ENCODE data around the gene SERGEF.
A peak's percentile ranks its signal among the peaks of the same experiment; 100 is the strongest.
"Not testable (repeated sequence)": the region's sequence is repeated elsewhere in the genome, so short reads cannot be mapped to it uniquely, and the experiment has no call there.

SERGEF gene

GRCh38 chr11:18012122-18012905 lies 533 bp downstream of the SERGEF start:
- no peak for TF ChIP-seq SUZ12 (IDR thresholded peaks at IDR 0.05; ENCODE audit: extremely low read depth, insufficient read depth, insufficient read length)
- peak overlapping the region; percentile 74 for H3K4me3 ChIP-seq (ENCODE audit: insufficient read length, low read depth)
- H3K27me3 ChIP-seq (ENCODE audit: insufficient read depth, insufficient read length), result peaks cover 33% of the 10 kb centered on the region
- DNase-seq (ENCODE audit: low read depth, low spot score), result no peak
- peaks cover 2% of the 10 kb centered on the region for H3K4me1 ChIP-seq (ENCODE audit: insufficient read depth, insufficient read length)
- H3K9me3 ChIP-seq (ENCODE audit: insufficient read depth, low read length), result no peaks in the 10 kb centered on the region
- H3K9ac ChIP-seq (ENCODE audit: insufficient read length, low read depth), result peak overlapping the region; percentile 72
- H3K36me3 ChIP-seq (ENCODE audit: insufficient read depth, insufficient read length, low read length), result peaks cover under 1% of the 10 kb centered on the region

DNA sequence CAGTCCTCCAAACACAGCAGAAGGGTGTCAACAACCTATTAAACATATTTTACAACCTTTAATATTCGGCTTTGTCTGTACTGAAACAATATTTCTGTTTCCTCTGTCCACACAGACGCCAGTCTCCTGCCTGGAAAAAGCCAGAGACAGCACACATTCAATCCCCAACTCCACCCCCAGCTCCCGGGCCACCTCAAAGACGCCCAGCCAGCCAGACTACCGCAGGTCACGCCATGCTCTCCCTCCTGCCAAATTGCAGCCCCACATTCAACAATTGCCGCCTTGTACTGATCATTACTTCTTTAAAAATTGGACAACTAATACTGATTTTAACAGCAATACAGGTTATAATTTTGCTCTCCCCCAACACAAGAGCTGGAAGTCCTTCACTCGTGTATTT lies 1.2 kb downstream of the SERGEF start:
- H3K27me3 ChIP-seq (ENCODE audit: insufficient read depth, insufficient read length), result peaks cover 33% of the 10 kb centered on the region
- no peaks in the 10 kb centered on the region for H3K9me3 ChIP-seq (ENCODE audit: insufficient read depth, low read length)
- peaks cover 2% of the 10 kb centered on the region for H3K36me3 ChIP-seq (ENCODE audit: insufficient read depth, insufficient read length, low read length)
- H3K9ac ChIP-seq (ENCODE audit: insufficient read length, low read depth), result no peak overlapping the region
- peak overlapping the region; percentile 74 for H3K4me3 ChIP-seq (ENCODE audit: insufficient read length, low read depth)
- peaks cover 2% of the 10 kb centered on the region for H3K4me1 ChIP-seq (ENCODE audit: insufficient read depth, insufficient read length)
- DNase-seq (ENCODE audit: low read depth, low spot score), result no peak
- TF ChIP-seq YY1 (IDR thresholded peaks at IDR 0.05; ENCODE audit: insufficient read depth, insufficient read length) (no peak), SUZ12 (IDR thresholded peaks at IDR 0.05; ENCODE audit: extremely low read depth, insufficient read depth, insufficient read length) (no peak), ZNF274 (IDR thresholded peaks at IDR 0.05; ENCODE audit: low read depth, low read length) (no peak)

DNA sequence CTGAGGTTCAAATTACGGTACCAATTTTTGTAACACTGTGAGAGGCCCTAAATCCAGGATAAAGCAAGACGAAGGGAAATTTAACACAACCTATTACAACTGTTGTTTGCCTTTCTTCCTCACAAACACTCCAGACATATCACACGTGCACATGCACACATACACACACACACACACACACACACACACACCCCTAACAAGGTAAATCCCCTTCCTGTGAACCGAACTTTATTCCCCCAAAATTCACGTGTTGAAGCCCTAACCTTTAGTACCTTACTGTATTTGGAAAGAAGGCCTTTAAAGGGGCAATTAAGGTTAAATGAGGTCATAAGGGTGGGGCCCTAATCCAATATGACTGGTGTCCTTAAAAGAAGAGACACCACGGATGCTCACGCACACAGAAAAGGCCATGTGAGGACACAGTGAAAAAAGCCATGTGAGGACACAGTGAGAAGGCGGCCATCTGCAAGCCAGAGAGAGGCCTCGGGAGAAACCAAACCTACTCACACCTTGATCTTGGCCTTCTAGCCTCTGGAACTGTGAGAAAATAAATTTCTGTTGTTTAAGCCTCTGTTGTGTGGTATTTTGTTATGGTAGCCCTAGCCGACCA lies 1.8 kb downstream of the SERGEF start:
- Histone ChIP-seq H3K27me3 (ENCODE audit: insufficient read depth, insufficient read length) (peaks cover 33% of the 10 kb centered on the region), H3K4me3 (ENCODE audit: insufficient read length, low read depth) (no peak overlapping the region), H3K4me1 (ENCODE audit: insufficient read depth, insufficient read length) (peaks cover 2% of the 10 kb centered on the region), H3K36me3 (ENCODE audit: insufficient read depth, insufficient read length, low read length) (peaks cover 7% of the 10 kb centered on the region), H3K9me3 (ENCODE audit: insufficient read depth, low read length) (no peaks in the 10 kb centered on the region), H3K9ac (ENCODE audit: insufficient read length, low read depth) (no peak overlapping the region)
- DNase-seq (ENCODE audit: low read depth, low spot score), result no peak
- no peak for TF ChIP-seq ZNF274 (IDR thresholded peaks at IDR 0.05; ENCODE audit: low read depth, low read length)
- TF ChIP-seq YY1 (IDR thresholded peaks at IDR 0.05; ENCODE audit: insufficient read depth, insufficient read length), result no peak
- TF ChIP-seq SUZ12 (IDR thresholded peaks at IDR 0.05; ENCODE audit: extremely low read depth, insufficient read depth, insufficient read length), result no peak

GRCh38 chr11:18010121-18010670 lies 2.7 kb downstream of the SERGEF start:
- Histone ChIP-seq H3K4me3 (ENCODE audit: insufficient read length, low read depth) (no peak overlapping the region), H3K27me3 (ENCODE audit: insufficient read depth, insufficient read length) (peaks cover 26% of the 10 kb centered on the region), H3K9ac (ENCODE audit: insufficient read length, low read depth) (no peak overlapping the region), H3K36me3 (ENCODE audit: insufficient read depth, insufficient read length, low read length) (peaks cover 7% of the 10 kb centered on the region), H3K9me3 (ENCODE audit: insufficient read depth, low read length) (no peaks in the 10 kb centered on the region), H3K4me1 (ENCODE audit: insufficient read depth, insufficient read length) (peaks cover 2% of the 10 kb centered on the region)
- TF ChIP-seq ZNF274 (IDR thresholded peaks at IDR 0.05; ENCODE audit: low read depth, low read length) (no peak), SUZ12 (IDR thresholded peaks at IDR 0.05; ENCODE audit: extremely low read depth, insufficient read depth, insufficient read length) (no peak), YY1 (IDR thresholded peaks at IDR 0.05; ENCODE audit: insufficient read depth, insufficient read length) (no peak)
- no peak for DNase-seq (ENCODE audit: low read depth, low spot score)

DNA sequence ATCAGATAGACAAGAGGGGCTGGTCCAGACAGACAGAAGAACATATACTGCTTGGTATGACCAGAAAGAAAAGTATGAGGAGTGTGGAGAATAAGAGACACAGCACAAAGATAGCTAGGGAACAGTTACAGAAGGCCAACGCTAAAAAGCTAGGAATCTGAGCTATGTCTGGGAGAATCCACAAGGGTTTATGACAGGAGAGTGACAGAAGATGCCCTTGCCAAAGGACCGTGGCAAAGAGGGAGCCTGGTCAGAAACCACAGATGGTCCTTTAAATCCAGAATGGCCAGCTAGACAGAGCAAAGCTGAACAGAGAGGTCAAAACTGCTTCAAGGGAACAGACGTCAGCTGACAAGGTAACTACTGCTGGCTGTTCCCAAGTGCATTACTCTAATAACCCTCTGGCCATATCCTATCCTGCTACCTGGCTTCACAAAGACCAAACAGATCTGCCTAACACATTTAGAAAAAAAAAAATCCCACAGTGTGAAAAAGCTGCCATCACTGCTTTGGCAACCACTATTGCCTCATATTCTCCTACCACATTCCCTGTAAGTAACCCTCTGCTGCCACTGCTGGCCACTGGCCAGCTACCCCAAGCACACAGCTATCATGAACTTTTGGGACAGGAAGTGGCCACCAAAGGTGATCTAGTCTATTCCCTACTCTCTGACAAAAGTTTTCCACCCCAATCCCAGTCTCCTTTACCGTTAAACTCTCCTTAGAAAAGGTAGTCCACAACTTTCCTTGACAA lies 7.3 kb downstream of the SERGEF start:
- Histone ChIP-seq H3K9me3 (ENCODE audit: insufficient read depth, low read length) (no peaks in the 10 kb centered on the region), H3K9ac (ENCODE audit: insufficient read length, low read depth) (no peak overlapping the region), H3K4me1 (ENCODE audit: insufficient read depth, insufficient read length) (no peaks in the 10 kb centered on the region), H3K36me3 (ENCODE audit: insufficient read depth, insufficient read length, low read length) (peaks cover 15% of the 10 kb centered on the region), H3K4me3 (ENCODE audit: insufficient read length, low read depth) (no peak overlapping the region), H3K27me3 (ENCODE audit: insufficient read depth, insufficient read length) (no peaks in the 10 kb centered on the region)
- no peak for DNase-seq (ENCODE audit: low read depth, low spot score)
- no peak for TF ChIP-seq ZNF274 (IDR thresholded peaks at IDR 0.05; ENCODE audit: low read depth, low read length)
- TF ChIP-seq YY1 (IDR thresholded peaks at IDR 0.05; ENCODE audit: insufficient read depth, insufficient read length), result no peak
- no peak for TF ChIP-seq SUZ12 (IDR thresholded peaks at IDR 0.05; ENCODE audit: extremely low read depth, insufficient read depth, insufficient read length)

- no peak for DNase-seq (ENCODE audit: low read depth, low spot score)
- Histone ChIP-seq H3K9ac (ENCODE audit: insufficient read length, low read depth) (no peak overlapping the region), H3K4me1 (ENCODE audit: insufficient read depth, insufficient read length) (no peaks in the 10 kb centered on the region), H3K36me3 (ENCODE audit: insufficient read depth, insufficient read length, low read length) (peaks cover 8% of the 10 kb centered on the region), H3K9me3 (ENCODE audit: insufficient read depth, low read length) (no peaks in the 10 kb centered on the region), H3K4me3 (ENCODE audit: insufficient read length, low read depth) (no peak overlapping the region), H3K27me3 (ENCODE audit: insufficient read depth, insufficient read length) (no peaks in the 10 kb centered on the region)
- no peak for TF ChIP-seq ZNF274 (IDR thresholded peaks at IDR 0.05; ENCODE audit: low read depth, low read length)
- no peak for TF ChIP-seq YY1 (IDR thresholded peaks at IDR 0.05; ENCODE audit: insufficient read depth, insufficient read length)
- TF ChIP-seq SUZ12 (IDR thresholded peaks at IDR 0.05; ENCODE audit: extremely low read depth, insufficient read depth, insufficient read length), result no peak
These were observed 11.7 kb downstream of the SERGEF start for GRCh38 chr11:18001191-18001590.

DNA sequence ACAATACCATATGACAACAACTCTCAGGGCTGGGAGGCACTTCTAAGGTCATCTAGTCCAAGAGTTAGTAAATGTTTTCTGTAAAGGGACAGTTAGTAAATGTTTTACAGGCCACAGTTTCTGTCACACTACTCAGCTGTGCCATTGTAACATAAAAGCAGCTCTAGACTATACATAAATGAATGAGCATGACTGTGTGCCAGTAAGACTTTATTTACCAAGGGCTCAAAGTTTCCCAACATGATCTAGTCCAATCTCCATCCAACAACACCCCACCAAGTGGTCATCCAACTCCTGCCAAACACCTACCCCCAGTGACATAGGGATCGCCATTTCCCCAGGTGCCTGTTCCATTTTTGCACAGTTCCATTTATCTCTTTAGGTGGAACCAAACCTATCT lies 12.1 kb downstream of the SERGEF start:
- TF ChIP-seq ZNF274 (IDR thresholded peaks at IDR 0.05; ENCODE audit: low read depth, low read length) (no peak), SUZ12 (IDR thresholded peaks at IDR 0.05; ENCODE audit: extremely low read depth, insufficient read depth, insufficient read length) (no peak), YY1 (IDR thresholded peaks at IDR 0.05; ENCODE audit: insufficient read depth, insufficient read length) (no peak)

DNA sequence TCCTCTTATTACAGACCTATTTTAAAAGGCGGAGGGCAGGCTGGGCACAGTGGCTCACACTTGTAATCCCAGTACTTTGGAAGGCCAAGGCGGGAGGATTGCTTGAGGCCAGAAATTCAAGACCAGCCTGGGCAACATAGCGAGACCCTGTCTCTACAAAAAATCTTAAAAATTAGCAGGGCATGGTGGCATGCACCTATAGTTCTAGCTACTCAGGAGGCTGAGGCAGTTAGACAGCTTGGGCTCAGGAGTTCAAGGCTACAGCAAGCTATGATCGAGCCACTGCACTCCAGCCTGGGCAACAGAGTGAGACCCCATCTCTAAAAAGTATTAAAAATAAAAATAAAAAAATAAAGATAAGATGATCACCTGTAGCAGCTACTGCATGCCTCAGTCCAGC lies 12.7 kb downstream of the SERGEF start:
- not testable (repeated sequence) for H3K9ac ChIP-seq (ENCODE audit: insufficient read length, low read depth); H3K36me3 ChIP-seq (ENCODE audit: insufficient read depth, insufficient read length, low read length); H3K9me3 ChIP-seq (ENCODE audit: insufficient read depth, low read length); H3K4me3 ChIP-seq (ENCODE audit: insufficient read length, low read depth); H3K27me3 ChIP-seq (ENCODE audit: insufficient read depth, insufficient read length); H3K4me1 ChIP-seq (ENCODE audit: insufficient read depth, insufficient read length); DNase-seq (ENCODE audit: low read depth, low spot score)

More for the DNA sequence above, 12.1 kb downstream of the SERGEF start:
- Histone ChIP-seq H3K27me3 (ENCODE audit: insufficient read depth, insufficient read length) (no peaks in the 10 kb centered on the region), H3K36me3 (ENCODE audit: insufficient read depth, insufficient read length, low read length) (peaks cover 8% of the 10 kb centered on the region), H3K9ac (ENCODE audit: insufficient read length, low read depth) (no peak overlapping the region), H3K9me3 (ENCODE audit: insufficient read depth, low read length) (no peaks in the 10 kb centered on the region), H3K4me3 (ENCODE audit: insufficient read length, low read depth) (no peak overlapping the region), H3K4me1 (ENCODE audit: insufficient read depth, insufficient read length) (no peaks in the 10 kb centered on the region)
- no peak for DNase-seq (ENCODE audit: low read depth, low spot score)

All from NT2/D1 (cell line).